NCI-H2107 (cell line): ENCODE data around the gene TNFAIP3.
"Not testable (repeated sequence)": the region's sequence is repeated elsewhere in the genome, so short reads cannot be mapped to it uniquely, and the experiment has no call there.

Experiments
- DNase-seq: peaks from one replicate; lab custom pipeline; 2025; lab: John Stamatoyannopoulos, UW

The TNFAIP3 gene

GRCh38 chr6:137844773-137845172, 22.3 kb upstream of the TNFAIP3 start:
- DNase-seq: not testable (repeated sequence)

DNA sequence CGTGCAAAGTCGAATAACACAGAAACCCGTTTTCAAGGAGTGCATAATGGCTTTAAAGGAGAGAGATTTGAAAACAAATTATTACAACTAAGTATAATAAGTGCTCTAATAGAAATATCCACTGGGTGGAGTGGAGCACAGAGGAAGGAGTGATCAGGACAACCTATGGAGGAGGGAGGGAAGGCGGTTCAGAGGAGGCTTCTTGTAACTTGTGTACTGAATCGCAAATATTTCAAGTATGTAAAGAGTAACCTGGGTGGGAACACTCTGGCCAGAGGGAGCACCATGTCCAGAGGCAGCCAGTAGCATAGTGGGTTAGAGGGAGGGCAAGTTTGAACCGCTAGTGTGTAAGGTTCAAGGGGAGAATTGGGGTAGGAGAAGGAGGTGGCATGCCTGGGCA, 21.6 kb upstream of the TNFAIP3 start:
- DNase-seq: no peak

DNA sequence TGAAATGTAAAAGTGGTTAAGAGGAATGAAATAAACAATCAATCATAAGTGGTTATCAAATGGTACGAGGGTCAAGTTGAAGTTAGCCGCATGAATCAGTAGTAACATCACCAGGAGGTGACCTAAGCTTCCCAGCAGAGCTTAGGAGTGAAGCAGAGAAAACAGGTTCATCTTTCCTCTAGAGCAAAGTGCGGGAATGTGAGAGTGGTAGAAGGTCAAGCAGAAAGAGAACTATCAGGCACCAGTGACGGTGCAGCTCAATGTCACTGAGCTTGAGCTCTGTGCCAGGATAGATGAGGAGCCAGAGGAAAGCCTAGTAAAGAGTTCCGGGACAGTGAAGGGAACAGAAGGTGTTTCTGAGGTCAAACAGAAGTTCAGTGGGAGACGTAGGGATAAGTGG, 20.8 kb upstream of the TNFAIP3 start:
- DNase-seq: no peak

DNA sequence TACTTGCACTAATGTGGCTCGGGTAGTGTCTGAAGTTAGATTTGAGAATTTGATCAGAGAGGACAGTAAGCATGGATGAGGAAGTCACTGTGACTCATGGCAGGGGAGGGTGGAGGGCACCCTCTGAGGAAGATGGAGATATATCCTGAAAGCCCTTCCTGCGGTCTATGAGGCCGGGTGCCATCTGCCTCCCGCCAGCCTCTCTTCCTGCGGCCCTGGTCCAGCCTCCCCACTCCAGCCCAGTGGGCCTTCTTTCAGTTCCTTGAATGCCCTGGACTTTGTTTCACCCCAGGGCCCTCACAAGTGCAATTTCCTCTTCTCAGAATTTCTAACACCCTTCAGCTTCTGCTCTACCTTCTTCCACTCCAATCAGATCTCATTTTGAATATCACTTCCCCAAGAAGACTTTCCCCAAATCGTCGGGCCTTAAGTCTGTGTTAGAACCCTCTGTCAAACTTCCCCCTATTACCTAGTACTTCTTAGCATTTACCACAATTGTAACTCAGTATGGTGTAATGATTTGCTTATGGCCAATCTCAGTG, 20.2 kb upstream of the TNFAIP3 start:
- no peak for DNase-seq

GRCh38 chr6:137847748-137848147, 19.3 kb upstream of the TNFAIP3 start:
- no peak for DNase-seq

DNA sequence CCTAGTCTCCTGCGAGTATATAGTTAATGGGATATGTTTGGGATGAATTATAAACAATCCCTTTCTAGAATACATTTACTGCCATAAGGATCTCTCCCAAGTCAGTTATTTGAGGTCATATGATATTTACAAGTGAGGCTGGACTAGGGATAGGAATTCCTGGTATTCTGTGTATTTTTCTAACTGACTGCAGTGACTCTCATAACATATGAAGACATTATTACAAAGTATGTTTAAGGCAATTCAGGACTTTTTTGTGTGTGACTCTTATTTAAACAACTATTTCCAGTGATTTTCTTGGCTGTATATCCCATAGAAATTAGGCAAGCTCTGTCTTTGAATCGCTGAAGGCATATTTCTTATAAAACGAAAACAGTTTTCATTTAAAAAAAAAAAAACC, 18.4 kb upstream of the TNFAIP3 start:
- DNase-seq: no peak

- DNase-seq: no peak
Observed at GRCh38 chr6:137849181-137849980, 17.7 kb upstream of the TNFAIP3 start.

- no peak for DNase-seq
Observed at GRCh38 chr6:137849981-137850714, 16.9 kb upstream of the TNFAIP3 start.

GRCh38 chr6:137850816-137851602, 16.1 kb upstream of the TNFAIP3 start:
- DNase-seq: no peak

DNA sequence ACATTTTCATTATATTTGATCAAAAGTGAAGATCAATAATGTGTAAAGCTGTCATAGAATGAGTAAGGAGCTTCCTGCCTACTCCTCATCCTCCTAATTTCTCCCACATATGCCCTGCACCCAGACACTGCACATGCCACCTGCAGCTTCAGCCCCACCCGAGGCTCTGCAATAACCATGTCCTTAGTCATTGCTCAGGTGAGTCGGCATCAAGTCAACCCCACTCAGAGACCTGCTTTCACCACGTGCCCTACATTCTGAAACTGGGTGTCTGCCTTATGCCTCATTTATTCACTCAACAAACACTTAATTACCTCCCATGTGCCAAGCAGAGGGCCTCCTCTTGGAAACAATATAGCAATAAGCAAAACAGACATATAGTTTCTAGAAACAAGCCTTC, 15.4 kb upstream of the TNFAIP3 start:
- no peak for DNase-seq

GRCh38 chr6:137852346-137852745, 14.7 kb upstream of the TNFAIP3 start:
- DNase-seq: no peak

- DNase-seq: no peak
Observed at GRCh38 chr6:137852811-137853210, 14.2 kb upstream of the TNFAIP3 start.

- DNase-seq: no peak
Observed at GRCh38 chr6:137853569-137854213, 13.4 kb upstream of the TNFAIP3 start.

DNA sequence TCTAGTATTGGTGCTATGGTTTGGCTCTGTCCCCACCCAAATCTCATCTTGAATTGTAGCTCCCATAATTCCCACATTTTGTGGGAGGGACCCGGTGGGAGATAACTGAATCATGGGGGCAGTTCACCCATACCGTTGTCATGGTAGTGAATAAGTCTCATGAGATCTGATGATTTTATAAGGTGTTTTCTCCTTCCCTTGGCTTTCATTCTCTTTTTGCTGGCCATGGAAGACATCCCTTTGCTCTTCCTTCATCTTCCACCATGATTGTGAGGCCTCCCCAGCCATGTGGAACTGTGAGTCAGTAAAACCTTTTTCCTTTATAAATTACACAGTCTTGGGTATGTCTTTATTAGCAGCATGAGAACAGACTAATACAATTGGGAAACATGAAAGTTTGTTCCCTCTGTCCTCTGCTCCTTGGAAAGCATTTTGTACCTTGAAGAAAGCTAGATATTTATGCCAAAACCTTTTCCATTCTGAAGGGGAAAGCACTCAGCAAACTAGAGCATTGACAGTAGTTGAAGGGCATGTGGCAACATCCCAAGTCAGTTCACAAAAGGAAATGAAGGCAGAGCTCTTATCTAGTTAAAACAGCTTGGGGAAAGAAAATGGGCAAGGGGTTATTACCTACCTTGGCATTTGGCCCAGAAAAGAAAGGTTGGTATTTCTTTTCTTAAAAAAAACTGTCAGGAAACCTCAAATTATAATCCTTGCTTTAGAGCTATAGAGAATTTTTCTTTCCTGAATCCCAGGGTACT, 10.7 kb upstream of the TNFAIP3 start:
- DNase-seq: no peak

DNA sequence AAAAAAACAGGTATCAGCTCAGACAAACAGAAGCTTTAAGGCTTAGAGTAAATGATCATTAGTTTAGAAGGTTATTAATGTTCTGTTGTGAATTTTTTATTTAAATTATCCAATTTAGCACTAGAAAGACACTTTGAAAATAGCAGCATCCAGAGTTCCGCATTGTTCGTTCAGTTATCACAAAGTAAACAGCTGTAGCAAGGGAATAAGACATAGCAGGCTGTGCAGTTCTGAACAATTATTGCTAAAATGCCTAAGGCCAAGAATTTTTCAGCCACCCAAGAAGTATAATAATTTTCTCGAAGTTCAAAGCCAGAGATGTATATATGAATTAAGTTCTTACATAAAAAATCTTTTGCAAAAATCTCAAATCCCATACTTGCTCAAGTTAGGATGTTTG, 8.0 kb upstream of the TNFAIP3 start:
- no peak for DNase-seq

DNA sequence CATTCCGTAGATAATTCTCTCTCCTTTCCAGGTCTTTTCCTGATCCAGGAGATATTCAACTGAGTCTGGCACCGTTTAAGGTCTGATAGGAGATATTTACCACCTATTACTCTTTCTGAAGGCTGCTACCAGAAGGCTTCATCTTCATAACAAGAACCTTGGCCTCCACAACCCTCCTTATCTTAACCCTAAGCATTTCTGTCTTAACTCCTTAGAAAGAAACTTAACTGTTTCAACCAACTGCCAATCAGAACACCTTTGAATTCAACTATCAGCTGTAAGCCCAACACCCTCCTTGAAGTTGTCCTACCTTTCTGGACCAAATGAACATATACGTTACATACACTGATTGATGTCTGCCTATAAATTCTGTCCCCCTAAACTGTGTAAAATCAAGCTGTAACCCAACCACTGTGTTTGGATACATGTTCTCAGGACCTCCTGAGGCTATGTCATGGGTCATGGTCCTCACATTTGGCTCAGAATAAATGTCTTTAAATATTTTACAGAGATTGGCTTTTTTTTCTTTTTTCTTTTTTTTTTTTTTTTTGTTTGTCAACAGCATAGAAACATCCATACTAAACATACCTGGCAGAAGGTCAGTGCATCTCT, 6.6 kb upstream of the TNFAIP3 start:
- DNase-seq: no peak

- no peak for DNase-seq
Observed at GRCh38 chr6:137861550-137862337, 5.3 kb upstream of the TNFAIP3 start.

GRCh38 chr6:137862419-137863090, 4.5 kb upstream of the TNFAIP3 start:
- no peak for DNase-seq

DNA sequence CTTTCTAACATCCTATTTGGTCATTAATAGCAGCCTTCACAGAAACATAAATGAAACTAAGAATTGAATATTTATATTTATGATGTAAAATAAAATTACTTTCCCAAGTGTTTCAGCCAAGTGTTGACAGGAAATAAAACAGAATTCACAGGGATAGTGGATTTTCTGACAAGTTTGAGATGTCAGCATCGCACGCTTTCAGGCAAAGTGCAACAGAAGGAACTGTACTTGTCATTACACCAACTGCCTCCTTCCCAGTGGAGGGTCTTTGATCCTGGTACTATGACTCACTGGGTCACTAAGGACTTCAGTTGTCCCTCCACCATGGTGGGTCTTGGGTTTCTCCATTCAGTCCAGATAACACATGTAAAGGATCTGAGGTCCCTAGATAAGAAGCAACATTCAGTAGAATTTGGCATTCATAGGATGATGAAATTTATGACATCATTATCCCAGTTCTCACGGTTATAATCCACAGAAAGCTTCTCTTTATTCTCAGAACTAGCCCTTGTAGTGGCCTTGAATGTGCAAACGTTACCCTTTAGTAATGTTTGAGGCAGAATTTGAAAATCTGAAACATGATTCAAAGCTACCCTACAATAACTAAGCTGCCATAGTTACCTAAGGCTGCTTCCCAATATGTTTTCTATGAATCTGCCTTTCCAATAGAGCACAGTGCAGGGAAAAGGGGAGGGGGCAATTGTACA, 3.8 kb upstream of the TNFAIP3 start:
- no peak for DNase-seq
